Activated naive CD8-positive, alpha-beta T cell (primary cell): Measurements from ENCODE around the gene WBP2NL.

Experiments used
- H3K27ac Mint-ChIP-seq: one replicate; pipeline ENCODE4 v1.8.0; 2021; ENCODE audit warnings: mixed read lengths
- H3K27me3 Mint-ChIP-seq: one replicate; pipeline ENCODE4 v1.8.0; 2021; ENCODE audit warnings: mixed read lengths
- H3K36me3 Mint-ChIP-seq: one replicate; pipeline ENCODE4 v1.8.0; 2021; ENCODE audit warnings: mixed read lengths
- H3K4me1 Mint-ChIP-seq: one replicate; pipeline ENCODE4 v1.8.0; 2021; ENCODE audit warnings: low read depth, mixed read lengths
- H3K4me3 Mint-ChIP-seq: one replicate; pipeline ENCODE4 v1.8.0; 2021; ENCODE audit warnings: mild to moderate bottlenecking, mixed read lengths
- H3K9me3 Mint-ChIP-seq: one replicate; pipeline ENCODE4 v1.8.0; 2021; ENCODE audit warnings: low read depth, mixed read lengths

The WBP2NL gene

DNA sequence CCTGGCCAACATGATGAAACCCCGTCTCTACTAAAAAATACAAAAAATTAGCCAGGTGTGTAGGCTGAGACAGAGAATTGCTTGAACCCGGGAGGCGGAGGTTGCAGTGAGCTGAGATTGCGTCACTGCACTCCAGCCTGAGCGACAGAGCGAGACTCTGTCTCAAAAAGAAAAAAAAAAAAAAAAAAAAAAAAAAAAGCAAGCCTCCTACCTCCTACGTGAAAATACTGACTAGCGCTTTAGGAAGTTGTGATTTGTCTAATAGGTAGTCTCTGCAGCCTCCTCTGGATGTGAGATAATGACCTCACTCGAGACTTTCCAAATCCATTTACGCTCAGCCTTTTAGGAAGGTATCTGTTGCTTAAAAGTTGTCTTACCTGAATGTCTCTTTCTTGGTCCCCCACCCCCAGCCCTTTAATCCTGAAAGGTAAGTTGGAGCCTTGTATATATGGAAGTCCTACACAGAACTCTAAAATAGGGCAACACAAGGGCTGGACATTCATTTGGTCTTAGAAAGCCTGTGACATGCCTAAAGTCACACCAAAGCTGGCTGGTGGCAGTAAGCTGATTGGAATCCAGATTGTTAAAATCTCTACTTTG is 23.8 kb upstream of the WBP2NL start:
- H3K27ac Mint-ChIP-seq, result no peak overlapping the region
- H3K4me3 Mint-ChIP-seq, result no peak overlapping the region
- H3K36me3 Mint-ChIP-seq, result no peaks in the 10 kb centered on the region
- H3K27me3 Mint-ChIP-seq, result peaks cover 23% of the 10 kb centered on the region
- H3K4me1 Mint-ChIP-seq, result peaks cover 6% of the 10 kb centered on the region
- H3K9me3 Mint-ChIP-seq, result no peaks in the 10 kb centered on the region

DNA sequence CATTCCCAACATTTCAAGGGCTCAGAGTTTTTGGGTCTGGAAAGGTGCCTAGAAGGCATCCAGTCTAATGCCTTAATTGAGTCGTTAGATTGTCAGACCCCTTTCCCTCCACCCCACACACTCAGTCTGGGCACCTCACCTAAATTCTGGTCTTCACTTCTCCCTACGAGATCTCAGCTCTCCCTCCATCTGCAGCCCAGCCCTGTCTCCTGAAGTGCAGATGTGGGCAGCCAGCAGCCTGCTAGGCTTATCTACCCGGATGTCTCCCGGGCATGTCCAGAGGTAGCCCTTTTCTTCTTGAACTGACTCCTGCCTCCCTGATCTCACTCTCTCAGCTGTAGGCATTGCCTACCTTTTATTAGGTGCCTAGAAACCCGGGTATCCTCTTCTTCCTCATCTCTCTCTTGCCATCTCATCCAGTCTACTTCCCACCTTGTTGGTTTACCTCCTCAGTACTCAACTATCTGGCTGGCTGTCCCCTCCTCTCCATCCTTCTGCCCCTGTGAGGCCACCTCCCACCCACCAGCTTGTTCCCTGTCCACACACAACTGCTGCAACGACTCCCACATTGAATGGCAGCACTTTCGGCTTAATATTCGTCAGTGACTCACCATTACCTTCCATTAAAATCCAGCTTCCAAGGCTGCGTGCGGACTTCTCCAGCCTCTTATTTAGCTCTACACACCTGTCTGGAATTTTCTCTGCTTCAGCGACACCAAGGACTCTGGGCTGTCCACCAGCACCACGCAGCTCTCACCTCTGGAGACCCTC is 23.1 kb upstream of the WBP2NL start:
- Mint-ChIP-seq H3K9me3 (no peaks in the 10 kb centered on the region), H3K4me3 (peak overlapping the region; percentile 79), H3K4me1 (peaks cover 6% of the 10 kb centered on the region), H3K36me3 (no peaks in the 10 kb centered on the region), H3K27ac (no peak overlapping the region), H3K27me3 (peaks cover 23% of the 10 kb centered on the region)

DNA sequence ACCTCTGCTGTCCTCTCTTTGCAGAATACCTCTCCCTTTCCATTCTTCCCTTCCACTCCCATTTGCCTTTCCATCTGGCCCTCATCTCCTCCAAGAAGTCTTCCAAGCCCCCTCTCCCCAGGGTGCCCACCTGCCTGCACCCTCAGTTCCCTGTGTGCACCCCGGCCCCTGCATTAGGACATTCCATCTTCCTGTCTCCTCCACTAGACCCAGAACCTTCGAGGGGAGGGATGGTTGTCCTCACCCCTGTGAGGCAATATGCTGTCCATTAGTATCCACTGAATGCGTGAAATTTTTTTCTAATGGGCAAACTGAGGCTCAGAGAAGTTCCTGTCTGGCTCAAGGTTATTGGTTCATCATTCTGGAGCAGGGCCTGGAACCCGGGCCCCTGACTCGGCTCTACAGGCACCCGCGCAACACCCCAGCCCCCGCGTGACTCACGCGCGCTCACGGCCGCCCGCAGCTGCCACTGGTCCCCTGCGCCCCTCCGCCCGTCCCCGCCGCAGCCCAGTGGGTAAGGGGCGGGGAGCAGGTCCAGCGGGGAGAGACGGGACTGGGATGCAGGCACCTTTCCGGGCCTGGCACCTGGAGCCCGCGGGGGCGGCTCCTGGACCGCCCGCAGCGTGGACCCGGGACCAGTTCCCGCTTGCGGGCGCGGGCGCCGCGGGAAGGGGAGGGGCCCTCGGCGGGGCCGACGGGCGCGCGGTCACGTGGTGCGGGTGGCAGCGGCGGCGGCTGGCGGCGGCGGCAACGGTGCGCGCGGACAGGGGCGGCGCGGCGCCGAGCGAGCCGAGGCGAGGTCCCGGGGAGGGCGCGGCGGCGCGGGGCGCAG is 22.3 kb upstream of the WBP2NL start:
- Mint-ChIP-seq H3K4me3 (peak overlapping the region; percentile 79), H3K27me3 (peaks cover 23% of the 10 kb centered on the region), H3K4me1 (peaks cover 6% of the 10 kb centered on the region), H3K9me3 (no peaks in the 10 kb centered on the region), H3K36me3 (no peaks in the 10 kb centered on the region), H3K27ac (no peak overlapping the region)

DNA sequence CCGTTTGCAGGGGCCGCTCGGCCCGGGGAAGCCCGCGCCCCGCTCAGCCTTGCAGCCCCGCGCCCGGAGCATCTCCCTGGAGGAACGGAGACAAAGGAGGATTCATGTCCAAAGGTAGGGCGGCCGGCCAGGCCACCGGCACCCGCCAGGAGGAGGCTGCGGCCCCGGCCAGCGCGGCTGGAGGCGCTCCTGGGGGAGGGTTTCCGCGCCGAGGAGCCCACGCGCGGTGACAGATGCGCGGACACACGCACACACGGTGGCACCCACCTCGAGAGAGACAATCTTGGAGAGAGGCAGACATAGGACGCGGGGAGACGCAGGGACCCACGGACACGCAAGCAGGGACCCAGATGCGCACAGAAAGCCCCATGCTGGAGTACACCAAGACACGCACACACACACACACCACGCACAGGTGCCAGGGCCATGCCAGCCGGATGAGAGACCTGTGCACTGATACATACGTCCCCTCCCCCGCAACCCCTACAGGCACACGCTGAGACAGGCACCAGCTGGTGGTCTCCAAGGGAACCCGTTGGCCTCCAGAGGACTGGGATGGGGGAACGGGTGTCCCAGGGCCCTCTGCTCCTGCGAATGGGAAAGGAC is 21.5 kb upstream of the WBP2NL start:
- Mint-ChIP-seq H3K36me3 (no peaks in the 10 kb centered on the region), H3K27me3 (peaks cover 23% of the 10 kb centered on the region), H3K4me3 (peak overlapping the region; percentile 57), H3K4me1 (peaks cover 6% of the 10 kb centered on the region), H3K27ac (no peak overlapping the region), H3K9me3 (no peaks in the 10 kb centered on the region)

DNA sequence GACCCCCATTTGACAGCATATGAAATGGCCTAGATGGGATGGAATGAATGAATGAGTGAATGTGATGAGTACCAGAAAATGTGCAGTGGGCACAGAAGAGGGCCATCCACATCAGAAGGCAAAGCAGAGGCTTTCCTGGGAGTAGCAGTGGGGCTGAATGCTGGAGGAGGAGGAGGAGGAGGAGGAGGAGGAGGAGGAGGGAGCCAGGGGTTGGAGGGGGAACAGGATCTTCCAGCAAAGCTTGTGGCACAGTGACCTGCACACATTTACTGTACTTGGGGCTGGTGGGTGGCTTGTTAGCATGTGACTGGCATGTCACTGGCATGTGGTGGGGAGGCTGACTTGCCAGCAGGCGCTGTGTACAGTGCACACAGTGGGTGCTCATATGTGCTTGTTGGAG is 19.9 kb upstream of the WBP2NL start:
- Mint-ChIP-seq H3K27me3 (peaks cover 15% of the 10 kb centered on the region), H3K9me3 (no peaks in the 10 kb centered on the region), H3K27ac (no peak overlapping the region), H3K36me3 (no peaks in the 10 kb centered on the region), H3K4me1 (peaks cover 6% of the 10 kb centered on the region), H3K4me3 (no peak overlapping the region)

DNA sequence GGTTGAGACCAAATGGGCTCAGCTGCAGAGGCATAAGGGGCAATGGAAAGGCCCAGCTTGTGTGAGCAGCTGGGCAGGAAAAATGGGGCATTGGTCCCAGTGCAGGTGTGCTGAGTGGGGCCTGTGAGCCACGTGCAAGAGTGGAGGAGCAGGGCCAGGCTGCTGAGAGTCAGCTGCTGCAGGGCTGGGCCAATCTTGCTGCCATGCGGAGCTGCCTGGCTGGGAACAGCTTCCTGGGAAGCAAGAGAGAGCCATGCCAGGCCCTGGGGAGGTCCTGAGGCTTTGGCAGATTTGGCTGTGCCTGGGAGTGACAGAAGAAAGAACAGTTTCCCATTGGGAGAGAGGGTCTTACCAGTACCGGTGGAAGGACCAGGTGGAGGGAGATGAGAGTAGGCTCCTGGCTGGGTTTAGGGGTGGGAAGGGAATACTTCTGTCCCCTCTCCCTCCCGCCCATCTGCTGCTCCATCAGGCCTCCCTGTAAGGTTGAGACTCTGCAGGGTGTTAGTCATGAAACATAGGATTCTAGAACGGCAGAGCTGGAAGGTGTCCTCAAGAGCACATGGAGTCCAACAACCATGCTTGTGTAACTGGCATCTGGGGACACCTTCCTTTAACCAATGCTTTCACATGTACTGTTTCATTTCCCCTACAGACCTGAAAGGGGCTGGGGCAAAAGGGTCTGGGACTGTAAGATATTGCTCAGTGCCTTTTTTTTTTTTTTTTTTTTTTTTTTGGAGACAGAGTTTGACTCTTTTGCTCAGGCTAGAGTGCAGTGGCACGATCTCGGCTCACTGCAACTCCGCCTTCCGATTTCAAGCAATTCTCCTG is 19.0 kb upstream of the WBP2NL start:
- Mint-ChIP-seq H3K27me3 (peaks cover 15% of the 10 kb centered on the region), H3K4me3 (no peak overlapping the region), H3K27ac (no peak overlapping the region), H3K36me3 (no peaks in the 10 kb centered on the region), H3K4me1 (peaks cover 6% of the 10 kb centered on the region), H3K9me3 (no peaks in the 10 kb centered on the region)

DNA sequence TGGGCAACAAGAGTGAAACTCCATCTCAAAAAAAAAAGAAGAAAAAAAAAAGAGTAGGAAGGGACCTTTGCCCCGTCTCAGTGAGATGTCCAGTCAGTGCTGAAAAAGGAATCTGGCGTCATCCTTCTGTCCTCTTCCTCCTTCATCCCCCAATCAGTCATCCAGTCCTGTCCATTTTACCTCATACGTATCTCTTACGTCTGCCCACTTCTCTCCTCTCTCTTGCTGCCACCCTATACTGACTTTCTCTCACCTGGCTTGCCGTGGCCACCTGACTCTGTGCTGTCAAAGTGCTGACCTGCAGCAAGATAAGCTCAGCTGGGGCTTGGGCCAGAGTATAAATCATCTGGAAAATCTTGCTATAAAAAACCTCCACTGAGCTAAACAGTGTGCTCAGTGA is 15.7 kb upstream of the WBP2NL start:
- H3K27ac Mint-ChIP-seq, result no peak overlapping the region
- H3K4me3 Mint-ChIP-seq, result no peak overlapping the region
- peaks cover 4% of the 10 kb centered on the region for H3K27me3 Mint-ChIP-seq
- H3K9me3 Mint-ChIP-seq, result no peaks in the 10 kb centered on the region
- peaks cover 2% of the 10 kb centered on the region for H3K36me3 Mint-ChIP-seq
- H3K4me1 Mint-ChIP-seq, result no peaks in the 10 kb centered on the region

DNA sequence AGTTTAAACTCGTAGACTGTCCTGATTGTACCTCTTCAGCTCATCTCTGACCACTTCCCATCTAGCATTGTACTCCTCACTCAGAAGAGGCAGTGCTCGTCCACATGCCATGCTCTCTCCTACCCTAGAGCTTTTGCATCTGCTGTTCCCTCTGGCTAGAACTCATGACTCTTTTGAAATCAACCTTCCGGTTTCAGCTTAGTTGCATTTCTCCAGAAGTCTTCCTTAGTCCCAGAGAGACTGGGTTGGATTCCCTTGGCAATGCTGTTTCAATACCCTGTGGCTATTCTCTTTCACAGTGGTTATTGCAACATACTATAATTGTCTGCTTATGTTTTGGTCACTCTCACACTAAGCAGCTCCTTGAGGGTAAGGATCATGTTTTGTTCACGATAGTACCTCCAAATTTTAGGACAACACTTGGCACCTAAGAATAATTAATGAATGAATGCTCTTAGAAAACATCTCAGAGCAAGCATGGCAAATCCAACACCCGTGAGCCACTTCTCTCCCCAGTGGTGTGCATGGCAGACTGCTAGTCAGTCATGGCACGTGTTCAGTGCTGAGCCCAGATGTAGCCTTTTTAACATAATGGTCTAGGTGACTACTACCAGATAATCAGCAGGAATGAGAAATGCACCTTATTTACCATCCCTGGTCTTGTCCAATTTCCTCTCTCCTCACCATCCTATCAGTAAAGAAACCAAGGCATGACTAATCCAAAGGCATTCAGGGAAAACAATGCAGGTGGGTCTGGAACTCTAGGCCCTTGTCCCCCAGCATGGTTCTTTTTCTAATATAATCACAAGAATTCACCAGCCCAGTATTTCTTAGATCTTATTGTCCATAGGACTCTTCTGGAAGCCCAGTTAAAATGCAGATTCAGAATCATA is 14.8 kb upstream of the WBP2NL start:
- H3K4me1 Mint-ChIP-seq, result no peaks in the 10 kb centered on the region
- H3K36me3 Mint-ChIP-seq, result peaks cover 2% of the 10 kb centered on the region
- H3K9me3 Mint-ChIP-seq, result no peaks in the 10 kb centered on the region
- no peak overlapping the region for H3K4me3 Mint-ChIP-seq
- H3K27me3 Mint-ChIP-seq, result no peaks in the 10 kb centered on the region
- no peak overlapping the region for H3K27ac Mint-ChIP-seq

DNA sequence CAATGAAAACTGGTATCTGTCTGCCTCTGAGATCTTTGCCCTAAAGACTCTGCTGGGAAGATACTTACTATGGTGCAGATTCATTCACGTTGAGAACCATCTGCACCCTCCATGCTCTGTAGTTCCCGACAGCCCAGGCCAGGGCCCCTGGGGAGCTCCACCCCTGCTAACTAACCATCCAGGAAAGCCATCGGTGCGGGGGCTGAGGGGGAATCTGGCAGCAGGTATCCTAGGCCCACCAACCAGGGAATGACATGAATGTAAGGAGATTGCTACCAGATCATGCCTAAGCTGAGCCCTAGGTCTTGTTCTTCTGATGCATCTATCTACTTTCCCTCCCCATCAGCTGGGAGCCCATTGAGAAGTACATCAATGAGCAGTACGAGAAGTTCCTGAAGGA is 11.3 kb upstream of the WBP2NL start:
- no peak overlapping the region for H3K4me3 Mint-ChIP-seq
- H3K27me3 Mint-ChIP-seq, result no peaks in the 10 kb centered on the region
- H3K36me3 Mint-ChIP-seq, result peaks cover 2% of the 10 kb centered on the region
- H3K27ac Mint-ChIP-seq, result no peak overlapping the region
- H3K4me1 Mint-ChIP-seq, result no peaks in the 10 kb centered on the region
- no peaks in the 10 kb centered on the region for H3K9me3 Mint-ChIP-seq

DNA sequence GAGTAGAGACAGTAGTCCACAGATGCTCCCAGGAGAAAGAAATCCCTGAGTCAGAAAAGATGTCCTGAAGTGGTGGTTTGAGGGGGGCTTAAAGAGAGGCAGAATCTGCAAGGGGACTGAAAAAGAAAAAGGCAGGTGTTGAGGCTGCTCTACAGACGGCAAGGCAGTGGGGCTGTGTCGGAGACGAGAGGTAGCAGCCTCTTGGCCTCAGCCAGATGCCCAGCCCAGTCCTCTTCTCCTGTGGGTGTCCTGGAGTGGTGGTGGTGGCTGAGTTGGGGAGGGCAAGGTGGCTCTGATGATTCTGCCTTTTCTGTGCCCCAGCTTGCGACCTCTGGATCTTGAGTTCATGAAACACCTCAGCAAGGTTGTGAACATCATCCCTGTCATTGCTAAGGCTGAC is 9.3 kb upstream of the WBP2NL start:
- no peak overlapping the region for H3K27ac Mint-ChIP-seq

DNA sequence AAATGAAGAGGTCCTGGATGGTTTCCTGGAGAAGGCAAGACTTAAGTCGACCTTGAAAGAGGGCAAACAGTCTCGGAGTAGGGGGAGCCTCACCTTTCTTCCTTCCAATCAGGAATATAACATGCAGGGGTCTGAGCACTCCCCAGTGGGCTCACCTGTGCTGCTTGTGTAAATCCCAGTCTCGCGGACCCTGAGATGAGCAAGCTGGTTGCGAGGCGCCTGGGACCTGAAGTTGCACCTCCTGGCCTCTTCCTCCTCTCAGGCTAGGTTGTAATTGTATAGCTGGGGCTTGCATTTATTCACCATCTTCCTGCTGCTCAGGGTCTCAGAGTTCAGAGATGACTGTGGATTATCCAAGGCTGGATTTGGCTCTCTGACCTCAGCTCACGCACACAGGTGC is 7.5 kb upstream of the WBP2NL start:
- Mint-ChIP-seq H3K36me3 (peaks cover under 1% of the 10 kb centered on the region), H3K27ac (no peak overlapping the region), H3K27me3 (no peaks in the 10 kb centered on the region), H3K9me3 (no peaks in the 10 kb centered on the region), H3K4me1 (no peaks in the 10 kb centered on the region), H3K4me3 (no peak overlapping the region)

More for the DNA sequence above, 9.3 kb upstream of the WBP2NL start:
- Mint-ChIP-seq H3K27me3 (no peaks in the 10 kb centered on the region), H3K4me1 (no peaks in the 10 kb centered on the region), H3K4me3 (no peak overlapping the region), H3K9me3 (no peaks in the 10 kb centered on the region), H3K36me3 (peaks cover 2% of the 10 kb centered on the region)

DNA sequence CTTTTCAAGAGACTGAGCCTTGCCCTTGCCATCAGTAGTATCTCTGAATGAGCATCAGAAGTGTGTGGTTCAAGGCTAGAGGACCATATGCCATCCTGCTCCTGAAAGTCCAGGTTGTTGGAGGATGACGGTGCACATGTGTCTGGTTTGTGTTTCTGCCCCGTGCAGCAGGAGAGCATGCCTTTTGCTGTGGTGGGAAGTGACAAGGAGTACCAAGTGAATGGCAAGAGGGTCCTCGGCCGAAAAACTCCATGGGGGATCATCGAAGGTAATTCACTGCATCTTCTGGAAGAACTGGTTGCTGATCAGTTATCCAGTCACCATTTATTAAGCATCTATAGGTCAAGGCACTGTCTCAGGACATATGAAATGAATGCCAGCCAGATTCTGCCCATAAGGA is 6.1 kb upstream of the WBP2NL start:
- H3K4me1 Mint-ChIP-seq, result no peaks in the 10 kb centered on the region
- H3K9me3 Mint-ChIP-seq, result no peaks in the 10 kb centered on the region
- H3K27me3 Mint-ChIP-seq, result no peaks in the 10 kb centered on the region
- no peak overlapping the region for H3K27ac Mint-ChIP-seq
- no peak overlapping the region for H3K4me3 Mint-ChIP-seq
- no peaks in the 10 kb centered on the region for H3K36me3 Mint-ChIP-seq

DNA sequence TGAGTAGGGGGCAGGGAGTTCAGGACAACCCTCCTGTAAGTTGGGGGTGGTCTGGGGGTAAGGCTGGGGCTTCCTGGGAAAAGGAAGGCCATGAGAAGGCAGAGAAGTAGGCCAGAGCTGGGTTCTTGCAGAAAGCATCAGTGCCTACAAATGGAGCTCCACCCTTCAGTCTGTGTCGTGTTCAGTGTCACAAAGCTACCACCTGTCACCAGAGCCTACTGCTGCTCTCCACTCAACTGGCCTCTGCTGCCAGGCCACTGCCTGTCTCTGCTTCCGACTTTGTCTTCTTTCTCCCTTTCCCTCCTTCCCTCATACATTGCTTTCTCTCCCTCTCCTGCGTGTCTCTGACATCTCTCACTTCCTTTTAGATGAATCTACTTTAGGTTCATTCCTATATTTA is 3.4 kb upstream of the WBP2NL start:
- H3K9me3 Mint-ChIP-seq, result no peaks in the 10 kb centered on the region
- no peaks in the 10 kb centered on the region for H3K27me3 Mint-ChIP-seq
- H3K4me3 Mint-ChIP-seq, result no peak overlapping the region
- H3K4me1 Mint-ChIP-seq, result peaks cover 18% of the 10 kb centered on the region
- no peak overlapping the region for H3K27ac Mint-ChIP-seq
- H3K36me3 Mint-ChIP-seq, result peaks cover 4% of the 10 kb centered on the region
